ENCODE data around the gene RASGRF1. TPM values are rescaled to one million over a fixed set of nuclear protein-coding genes. Genes with fewer than 3 reads are reported as not detected.

The RASGRF1 gene
- total RNA-seq, 1 donor from 2014 or later: 0.16 TPM

- peaks cover 26% of the 10 kb centered on the region for H3K27me3 Mint-ChIP-seq (ENCODE audit: low read depth)
- no peak for TF ChIP-seq CTCF (conservative IDR thresholded peaks at IDR 0.05)
- no peaks in the 10 kb centered on the region for H3K9me3 Mint-ChIP-seq
- no peak overlapping the region for H3K4me3 Mint-ChIP-seq
- H3K27ac Mint-ChIP-seq (ENCODE audit: unreplicated experiment): no peak overlapping the region
- no peaks in the 10 kb centered on the region for H3K4me1 Mint-ChIP-seq
- H3K36me3 Mint-ChIP-seq (ENCODE audit: low read depth): no peaks in the 10 kb centered on the region
- DNase-seq (ENCODE audit: low read depth, low spot score): no peak
Measured at GRCh38 chr15:79122391-79122790, 31.8 kb upstream of the RASGRF1 start.

- Mint-ChIP-seq H3K27ac (ENCODE audit: unreplicated experiment) (no peak overlapping the region), H3K36me3 (ENCODE audit: low read depth) (no peaks in the 10 kb centered on the region), H3K27me3 (ENCODE audit: low read depth) (peaks cover 18% of the 10 kb centered on the region), H3K4me1 (no peaks in the 10 kb centered on the region), H3K4me3 (no peak overlapping the region), H3K9me3 (no peaks in the 10 kb centered on the region)
- no peak for TF ChIP-seq CTCF (conservative IDR thresholded peaks at IDR 0.05)
- DNase-seq (ENCODE audit: low read depth, low spot score): no peak
Measured at GRCh38 chr15:79121571-79121970, 31.0 kb upstream of the RASGRF1 start.

- Mint-ChIP-seq H3K9me3 (no peaks in the 10 kb centered on the region), H3K4me3 (no peak overlapping the region), H3K27me3 (ENCODE audit: low read depth) (peaks cover 17% of the 10 kb centered on the region), H3K36me3 (ENCODE audit: low read depth) (no peaks in the 10 kb centered on the region), H3K4me1 (peaks cover 10% of the 10 kb centered on the region), H3K27ac (ENCODE audit: unreplicated experiment) (no peak overlapping the region)
- DNase-seq (ENCODE audit: low read depth, low spot score): no peak
- TF ChIP-seq CTCF (conservative IDR thresholded peaks at IDR 0.05): no peak
Measured at GRCh38 chr15:79117442-79118204, 27.0 kb upstream of the RASGRF1 start.

- Mint-ChIP-seq H3K4me1 (peaks cover 10% of the 10 kb centered on the region), H3K9me3 (no peaks in the 10 kb centered on the region), H3K27ac (ENCODE audit: unreplicated experiment) (no peak overlapping the region), H3K4me3 (no peak overlapping the region), H3K27me3 (ENCODE audit: low read depth) (peaks cover 24% of the 10 kb centered on the region), H3K36me3 (ENCODE audit: low read depth) (no peaks in the 10 kb centered on the region)
- no peak for DNase-seq (ENCODE audit: low read depth, low spot score)
- TF ChIP-seq CTCF (conservative IDR thresholded peaks at IDR 0.05): no peak
Measured at GRCh38 chr15:79116771-79117170, 26.2 kb upstream of the RASGRF1 start.

GRCh38 chr15:79115986-79116665, 25.5 kb upstream of the RASGRF1 start:
- TF ChIP-seq CTCF (conservative IDR thresholded peaks at IDR 0.05): no peak
- peaks cover 10% of the 10 kb centered on the region for H3K4me1 Mint-ChIP-seq
- H3K36me3 Mint-ChIP-seq (ENCODE audit: low read depth): no peaks in the 10 kb centered on the region
- H3K27me3 Mint-ChIP-seq (ENCODE audit: low read depth): peaks cover 25% of the 10 kb centered on the region
- no peaks in the 10 kb centered on the region for H3K9me3 Mint-ChIP-seq
- no peak overlapping the region for H3K4me3 Mint-ChIP-seq
- no peak for DNase-seq (ENCODE audit: low read depth, low spot score)
- no peak overlapping the region for H3K27ac Mint-ChIP-seq (ENCODE audit: unreplicated experiment)

All from neural crest cell (in vitro differentiated cells).